Measurements from ENCODE around the gene ABCG4. TPM values are rescaled to one million over a fixed set of nuclear protein-coding genes. Genes with fewer than 3 reads are reported as not detected.

The ABCG4 gene
- total and polyA plus RNA-seq, 9 of the 15 experiments (the other 6 are each of a cell fraction or from before 2014, with no cell fraction given), result 0.03 to 0.11 (median 0.07) TPM; not detected in 4

GRCh38 chr11:119188067-119188466 is 39.2 kb downstream of the ABCG4 start (continued):
- TF ChIP-seq ZNF518B (CRISPR knock-in tag; IDR thresholded peaks at IDR 0.05) (no peak), CCNT2 (IDR thresholded peaks at IDR 0.05; ENCODE audit: borderline replicate concordance, extremely low read depth, insufficient read length, low read depth, low read length) (no peak), PREB (CRISPR knock-in tag; IDR thresholded peaks at IDR 0.05) (no peak), ZZZ3 (IDR thresholded peaks at IDR 0.05) (no peak), ZNF398 (CRISPR knock-in tag; IDR thresholded peaks at IDR 0.05) (no peak), SMC3 (conservative IDR thresholded peaks at IDR 0.05; ENCODE audit: insufficient read depth, low read depth, low read length) (no peak)
- TF ChIP-seq, protein P1, sequence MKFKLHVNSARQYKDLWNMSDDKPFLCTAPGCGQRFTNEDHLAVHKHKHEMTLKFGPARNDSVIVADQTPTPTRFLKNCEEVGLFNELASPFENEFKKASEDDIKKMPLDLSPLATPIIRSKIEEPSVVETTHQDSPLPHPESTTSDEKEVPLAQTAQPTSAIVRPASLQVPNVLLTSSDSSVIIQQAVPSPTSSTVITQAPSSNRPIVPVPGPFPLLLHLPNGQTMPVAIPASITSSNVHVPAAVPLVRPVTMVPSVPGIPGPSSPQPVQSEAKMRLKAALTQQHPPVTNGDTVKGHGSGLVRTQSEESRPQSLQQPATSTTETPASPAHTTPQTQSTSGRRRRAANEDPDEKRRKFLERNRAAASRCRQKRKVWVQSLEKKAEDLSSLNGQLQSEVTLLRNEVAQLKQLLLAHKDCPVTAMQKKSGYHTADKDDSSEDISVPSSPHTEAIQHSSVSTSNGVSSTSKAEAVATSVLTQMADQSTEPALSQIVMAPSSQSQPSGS (CRISPR knock-in tag; IDR thresholded peaks at IDR 0.05), result no peak
